ENCODE measurements around the gene LDLRAD3.
A peak's percentile ranks its signal among the peaks of the same experiment; 100 is the strongest.

The LDLRAD3 gene

GRCh38 chr11:35928688-35929395, 15.0 kb upstream of the LDLRAD3 start:
- DNase-seq = no peak

- no peak for DNase-seq
Measured at GRCh38 chr11:35930466-35930865, 13.4 kb upstream of the LDLRAD3 start.

DNA sequence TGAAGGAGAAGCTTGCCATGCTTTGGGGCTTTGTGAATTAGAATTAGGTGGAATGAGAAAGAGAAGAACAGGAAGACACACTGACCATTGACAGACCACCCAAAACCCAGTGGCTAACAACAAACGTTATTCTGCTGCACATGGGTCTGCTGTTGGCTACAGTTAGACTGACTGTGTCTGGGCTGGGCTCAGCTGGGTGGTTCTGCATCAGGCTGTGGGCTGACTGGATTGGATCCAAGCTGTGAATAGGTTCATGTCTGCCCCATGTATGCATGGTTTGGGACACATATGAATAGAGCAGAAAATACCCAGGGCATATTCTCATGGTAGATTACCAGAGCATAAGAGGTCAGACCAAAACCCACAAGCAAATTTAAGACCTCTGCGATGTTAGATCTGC, 11.7 kb upstream of the LDLRAD3 start:
- DNase-seq = no peak

- no peak for DNase-seq
Measured at GRCh38 chr11:35932681-35933319, 11.1 kb upstream of the LDLRAD3 start.

DNA sequence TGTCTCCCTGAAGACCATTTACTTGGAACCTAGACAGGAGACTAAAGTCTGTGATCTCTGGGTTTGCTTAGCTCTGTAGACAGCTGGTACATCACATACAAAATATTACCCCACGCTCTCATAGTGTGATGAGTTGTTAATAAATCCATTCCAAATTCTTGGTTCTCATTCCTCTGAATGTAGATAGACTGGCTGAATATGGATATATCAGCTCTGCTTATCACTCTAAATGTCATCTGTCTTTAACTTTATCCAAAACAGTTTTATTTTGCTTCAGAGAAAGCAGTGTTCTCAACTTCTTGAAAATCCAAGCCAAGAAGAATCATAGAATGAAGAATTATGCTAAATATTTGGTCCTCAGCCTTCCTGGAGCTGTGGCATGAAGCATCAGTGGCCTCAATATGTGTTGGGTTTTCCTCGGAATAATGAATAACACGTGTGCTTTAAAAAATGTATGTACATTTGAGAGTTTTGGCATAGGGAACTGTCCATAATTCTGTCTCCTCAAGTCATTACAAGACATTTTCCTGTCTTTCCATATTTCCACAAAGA, 10.5 kb upstream of the LDLRAD3 start:
- DNase-seq = no peak

GRCh38 chr11:35934271-35934670, 9.6 kb upstream of the LDLRAD3 start:
- DNase-seq = no peak

GRCh38 chr11:35934981-35935380, 8.9 kb upstream of the LDLRAD3 start:
- no peak for DNase-seq

DNA sequence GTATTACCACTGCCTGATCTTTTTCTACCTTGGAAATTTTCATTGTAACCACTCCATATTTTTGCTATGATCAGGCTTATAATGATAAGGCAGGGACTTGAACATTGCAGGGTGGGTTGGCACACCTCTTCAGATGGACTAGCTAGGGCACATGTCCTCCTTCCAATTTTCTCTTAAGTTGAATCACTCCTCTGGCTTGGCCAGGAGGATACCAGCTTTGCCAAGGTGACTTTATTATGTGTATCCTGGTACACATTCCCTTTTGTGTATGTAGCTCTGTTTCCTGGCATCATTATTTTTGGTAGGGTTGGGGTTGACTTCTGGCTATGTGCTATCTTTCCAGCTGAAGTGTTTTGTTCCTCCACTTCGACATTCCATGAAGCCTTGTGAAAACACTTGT, 8.5 kb upstream of the LDLRAD3 start:
- no peak for DNase-seq

DNA sequence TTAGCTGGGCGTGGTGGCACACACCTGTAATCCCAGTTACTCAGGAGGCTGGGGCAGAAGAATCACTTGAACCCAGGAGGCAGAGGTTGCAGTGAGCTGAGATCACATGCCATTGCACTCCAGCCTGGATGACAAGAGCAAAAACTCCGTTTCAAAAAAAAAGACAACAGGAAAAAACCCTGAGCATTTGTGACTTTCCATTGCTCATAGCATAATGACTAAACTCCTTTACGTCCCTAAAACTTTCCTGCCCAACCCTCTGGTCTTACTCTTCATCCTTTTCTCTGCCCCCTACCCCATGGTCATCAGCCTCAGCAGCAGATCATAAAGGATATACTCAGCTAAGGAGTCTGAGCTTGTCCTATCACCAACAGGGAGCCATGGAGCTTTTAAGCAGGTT, 6.8 kb upstream of the LDLRAD3 start:
- DNase-seq = no peak

GRCh38 chr11:35937700-35938099, 6.2 kb upstream of the LDLRAD3 start:
- DNase-seq = no peak

- peak; percentile 22 for DNase-seq
Measured at GRCh38 chr11:35938231-35938630, 5.6 kb upstream of the LDLRAD3 start.

DNA sequence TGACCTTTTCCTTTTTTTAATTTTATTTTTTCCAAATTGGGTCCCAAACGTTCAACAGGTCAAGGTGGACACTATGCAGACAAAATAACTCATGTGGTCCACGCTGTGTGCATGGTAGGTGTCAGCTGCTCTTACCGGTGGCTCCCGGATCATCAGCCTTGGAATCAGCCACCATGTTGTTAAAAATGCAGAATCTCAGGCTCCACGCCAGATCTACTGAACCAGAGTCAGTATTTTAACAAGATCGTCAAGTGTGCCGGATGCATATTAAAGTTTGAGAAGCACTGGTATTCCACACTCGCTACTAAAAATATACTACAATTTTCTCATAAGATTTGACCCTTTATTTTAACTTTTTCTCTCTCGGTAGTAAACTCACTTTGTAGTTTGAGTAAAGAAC, 553 bp upstream of the LDLRAD3 start:
- DNase-seq = no peak

- DNase-seq = no peak
Measured at GRCh38 chr11:35944503-35945136, 758 bp downstream of the LDLRAD3 start.

DNA sequence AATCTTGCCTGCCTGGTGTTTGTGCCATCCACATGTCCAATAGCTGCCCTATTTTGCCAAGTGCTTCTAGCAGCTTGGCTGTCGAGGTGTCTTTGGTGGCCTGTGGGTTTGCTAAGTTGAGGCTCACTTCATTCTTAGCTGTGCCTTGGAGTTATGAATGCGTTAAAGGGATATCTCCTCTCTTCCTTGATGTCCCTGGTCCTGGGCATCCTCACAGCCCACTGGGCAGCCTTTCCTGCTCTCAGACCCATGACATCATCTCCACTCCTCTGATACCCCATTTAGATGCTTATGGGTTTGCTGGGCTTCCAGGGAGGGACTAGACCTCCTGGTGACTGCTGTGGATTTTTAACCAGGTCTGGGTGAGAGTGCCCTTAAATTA, 1.3 kb downstream of the LDLRAD3 start:
- no peak for DNase-seq

DNA sequence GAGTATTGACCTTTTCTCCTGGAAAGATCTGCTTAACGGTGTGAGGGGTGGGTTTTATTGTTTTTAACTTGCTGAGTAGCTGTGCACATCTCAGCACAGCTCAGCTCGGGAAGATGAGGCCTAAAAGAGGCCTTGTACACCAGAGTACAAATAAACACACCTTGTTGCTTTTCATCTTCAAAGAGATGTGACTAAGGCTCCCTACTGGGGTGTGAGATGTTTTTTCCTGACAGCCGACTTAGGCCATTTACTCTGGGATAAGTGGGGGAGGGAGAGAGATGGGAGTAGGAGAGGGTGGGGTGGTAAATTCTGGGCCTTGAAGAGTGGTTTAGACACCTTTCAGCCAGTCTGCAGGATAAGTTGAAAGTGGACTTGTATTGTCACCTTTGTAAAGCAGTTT, 2.9 kb downstream of the LDLRAD3 start:
- DNase-seq = peak; percentile 42

- peak; percentile 15 for DNase-seq
Measured at GRCh38 chr11:35947437-35947836, 3.6 kb downstream of the LDLRAD3 start.

DNA sequence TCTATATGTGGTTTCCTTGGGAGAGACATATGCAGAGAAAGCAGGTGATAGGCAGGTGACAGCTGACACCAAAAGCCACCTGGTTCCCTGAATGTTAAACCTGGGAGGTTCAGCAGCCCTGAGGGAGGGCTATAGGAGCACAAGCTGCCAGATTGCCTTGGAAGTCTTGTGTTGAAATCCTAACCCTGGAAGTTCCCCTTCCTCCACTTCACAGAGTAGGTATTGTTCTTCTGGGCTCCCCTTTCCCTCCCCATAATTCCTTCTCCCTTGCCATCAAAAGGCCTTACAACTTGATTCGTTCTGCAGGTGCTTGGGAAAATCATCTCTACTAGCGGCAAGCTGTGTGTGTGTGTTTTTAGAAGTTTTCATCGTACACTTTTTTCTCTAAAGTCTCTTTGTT, 5.4 kb downstream of the LDLRAD3 start:
- no peak for DNase-seq

DNA sequence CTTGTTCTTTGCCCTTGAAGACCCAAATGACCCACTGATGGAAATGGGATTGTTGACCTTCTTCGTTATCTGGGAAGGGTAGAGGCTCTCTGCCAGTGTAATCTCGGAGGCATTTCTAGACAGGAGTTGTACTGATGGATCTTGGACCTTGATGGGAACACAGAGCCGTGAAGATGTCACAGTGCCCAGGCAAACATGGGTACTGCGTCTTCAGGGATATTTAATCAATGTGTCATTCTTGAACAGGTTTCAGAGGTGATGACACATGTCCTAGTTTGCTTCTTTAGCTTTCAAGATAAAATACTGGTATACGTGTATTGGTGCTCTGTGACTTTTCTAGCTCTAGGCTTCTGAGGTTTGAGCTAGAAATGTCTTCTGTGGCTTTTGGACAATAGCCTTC, 6.2 kb downstream of the LDLRAD3 start:
- no peak for DNase-seq

DNA sequence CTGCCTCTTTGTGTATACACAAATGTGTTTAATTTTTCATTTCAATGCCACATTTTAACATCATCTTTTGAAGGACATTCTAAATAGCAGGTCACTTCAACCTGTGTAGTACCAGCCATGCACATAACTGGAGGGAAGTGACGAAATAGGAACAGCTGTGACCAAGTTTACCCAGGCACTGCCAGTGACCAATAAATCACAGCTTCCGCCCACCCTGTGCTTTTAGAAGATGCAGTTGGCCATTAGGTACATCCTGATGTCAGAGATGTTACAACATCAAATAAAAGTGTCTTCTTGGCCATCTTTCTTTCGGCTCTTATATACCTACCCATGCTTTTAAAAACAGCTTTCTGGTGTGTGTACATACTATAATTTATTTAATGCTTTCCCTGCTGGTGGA, 7.8 kb downstream of the LDLRAD3 start:
- no peak for DNase-seq

GRCh38 chr11:35953081-35953760, 9.4 kb downstream of the LDLRAD3 start:
- DNase-seq = no peak

DNA sequence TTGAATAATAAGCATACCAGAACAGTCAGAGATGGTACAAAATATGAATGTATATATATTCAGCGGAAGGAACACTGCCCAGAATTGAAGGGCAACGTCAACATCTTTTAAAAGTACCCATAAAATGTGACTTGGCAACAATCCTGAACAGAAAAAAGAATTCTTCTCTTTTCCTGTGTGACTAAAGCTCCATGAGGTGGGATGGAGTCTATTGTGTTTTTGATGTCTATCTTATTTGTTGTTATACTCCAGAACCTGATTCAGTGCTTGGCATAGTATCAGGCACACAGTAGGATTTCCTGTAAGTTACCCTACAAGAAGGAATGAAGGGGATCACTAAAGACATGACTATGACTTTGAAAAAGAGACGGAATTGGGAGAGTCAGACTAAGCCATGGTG, 10.3 kb downstream of the LDLRAD3 start:
- DNase-seq = no peak

GRCh38 chr11:35955636-35956035, 11.8 kb downstream of the LDLRAD3 start:
- DNase-seq = no peak

GRCh38 chr11:35962369-35963138, 18.7 kb downstream of the LDLRAD3 start:
- DNase-seq = no peak
